Thoracic aorta (tissue), 2 donors: ENCODE data around the gene OR6Y1. TPM values are rescaled to one million over a fixed set of nuclear protein-coding genes. Genes with fewer than 3 reads are reported as not detected.

Experiments
- ATAC-seq: fragments of 150-250 bp; one replicate; pipeline ENCODE4 v1.8.0; 2017; ENCODE audit warnings: low read depth; ENCODE audit not compliant: insufficient number of reproducible peaks, low FRiP score
- DNase-seq: peaks from one replicate; pipeline ENCODE4 v3.0.0-alpha.2; 2020; ENCODE audit warnings: low spot score
- H3K27ac ChIP-seq, 2 donors: fragments of 200-600 bp; sonication (generic); 1 replicate in 1 of 2; 2 replicates in 1 of 2; pipeline ENCODE4 v1.5.1; 2016; ENCODE audit warnings: mild to moderate bottlenecking in 2 of 2, moderate library complexity in 2 of 2
- H3K27me3 ChIP-seq: fragments of 200-600 bp; sonication (generic); replicated peaks from 2 replicates; pipeline ENCODE4 v1.6.0; 2016; ENCODE audit warnings: mild to moderate bottlenecking; ENCODE audit not compliant: insufficient read depth
- H3K36me3 ChIP-seq: fragments of 200-600 bp; sonication (generic); one replicate; pipeline ENCODE4 v1.5.1; 2016
- H3K4me1 ChIP-seq, 2 donors: fragments of 200-600 bp; sonication (generic); 1 replicate in 1 of 2; 2 replicates in 1 of 2; pipeline versions ENCODE4 v1.5.1 to v1.6.0; 2016; ENCODE audit warnings: low read depth in 2 of 2, mild to moderate bottlenecking in 1 of 2; ENCODE audit not compliant: control insufficient read depth in 1 of 2
- H3K4me3 ChIP-seq: fragments of 200-600 bp; sonication (generic); 2 replicates; pipeline ENCODE4 v1.5.1; 2016; ENCODE audit warnings: mild to moderate bottlenecking
- H3K9me3 ChIP-seq: fragments of 200-600 bp; sonication (generic); 2 replicates; pipeline ENCODE4 v1.5.1; 2016
- total RNA-seq, 2 donors: library from RNA; depleted of rRNA; stranded (reverse); fragments of >200 nt; gene quantifications; one replicate each; pipeline versions ENCODE4 v1.1.0 to v1.2.3, GENCODE V29; 2016
- TF ChIP-seq, protein P1 (sequence below): fragments of 200-600 bp; sonication (generic); IDR thresholded peaks from one replicate; pipeline ENCODE4 v1.5.1; 2019; ENCODE audit warnings: antibody characterized with exemption

Gene OR6Y1
- total RNA-seq = not detected

GRCh38 chr1:158554352-158554751, at the start of gene OR6Y1:
OR6Y1 (minus strand) TSS chr1:158554405; CDS start chr1:158548105, 6,300 bp downstream.
- no peak for ATAC-seq
- no peaks in the 10 kb centered on the region for H3K4me1 ChIP-seq
- no peaks in the 10 kb centered on the region for H3K9me3 ChIP-seq
- no peaks in the 10 kb centered on the region for H3K36me3 ChIP-seq
- no peak within 1 kb of the TSS for H3K4me3 ChIP-seq
- no peak within 1 kb of the TSS for H3K27ac ChIP-seq
- no peak for DNase-seq
- TF ChIP-seq, protein P1, sequence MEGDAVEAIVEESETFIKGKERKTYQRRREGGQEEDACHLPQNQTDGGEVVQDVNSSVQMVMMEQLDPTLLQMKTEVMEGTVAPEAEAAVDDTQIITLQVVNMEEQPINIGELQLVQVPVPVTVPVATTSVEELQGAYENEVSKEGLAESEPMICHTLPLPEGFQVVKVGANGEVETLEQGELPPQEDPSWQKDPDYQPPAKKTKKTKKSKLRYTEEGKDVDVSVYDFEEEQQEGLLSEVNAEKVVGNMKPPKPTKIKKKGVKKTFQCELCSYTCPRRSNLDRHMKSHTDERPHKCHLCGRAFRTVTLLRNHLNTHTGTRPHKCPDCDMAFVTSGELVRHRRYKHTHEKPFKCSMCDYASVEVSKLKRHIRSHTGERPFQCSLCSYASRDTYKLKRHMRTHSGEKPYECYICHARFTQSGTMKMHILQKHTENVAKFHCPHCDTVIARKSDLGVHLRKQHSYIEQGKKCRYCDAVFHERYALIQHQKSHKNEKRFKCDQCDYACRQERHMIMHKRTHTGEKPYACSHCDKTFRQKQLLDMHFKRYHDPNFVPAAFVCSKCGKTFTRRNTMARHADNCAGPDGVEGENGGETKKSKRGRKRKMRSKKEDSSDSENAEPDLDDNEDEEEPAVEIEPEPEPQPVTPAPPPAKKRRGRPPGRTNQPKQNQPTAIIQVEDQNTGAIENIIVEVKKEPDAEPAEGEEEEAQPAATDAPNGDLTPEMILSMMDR = no peak
- H3K27me3 ChIP-seq = no peaks in the 10 kb centered on the region

DNA sequence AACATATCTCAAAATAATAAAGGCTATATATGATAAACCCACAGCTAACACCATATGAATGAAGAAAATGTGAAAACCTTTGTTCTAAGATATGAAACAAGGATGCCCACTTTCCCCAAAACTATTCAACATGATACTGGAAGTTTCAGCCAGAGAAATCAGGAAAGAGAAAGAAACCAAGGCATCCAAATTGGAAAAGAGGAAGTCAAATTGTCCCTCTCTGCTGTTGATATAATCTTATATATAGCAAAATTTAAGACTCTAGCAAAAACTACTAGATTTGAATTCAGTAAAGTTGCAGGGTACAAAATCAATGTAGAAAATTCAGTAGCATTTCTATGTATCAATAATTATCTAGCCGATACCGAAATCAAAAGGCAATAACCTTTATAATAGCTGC, 46.5 kb upstream of the OR6Y1 start:
- DNase-seq (no peak), ATAC-seq (no peak)
- TF ChIP-seq, protein P1 = no peak
- Histone ChIP-seq H3K4me1 (no peaks in the 10 kb centered on the region), H3K36me3 (no peaks in the 10 kb centered on the region), H3K27me3 (no peaks in the 10 kb centered on the region), H3K27ac (no peak overlapping the region), H3K4me3 (no peak overlapping the region), H3K9me3 (no peaks in the 10 kb centered on the region)

GRCh38 chr1:158586942-158587341, 32.7 kb upstream of the OR6Y1 start:
- no peak for ATAC-seq
- no peak overlapping the region for H3K27ac ChIP-seq
- no peak overlapping the region for H3K4me3 ChIP-seq
- H3K9me3 ChIP-seq = no peaks in the 10 kb centered on the region
- TF ChIP-seq, protein P1 = no peak
- no peaks in the 10 kb centered on the region for H3K27me3 ChIP-seq
- H3K4me1 ChIP-seq = no peaks in the 10 kb centered on the region
- no peak for DNase-seq
- H3K36me3 ChIP-seq = no peaks in the 10 kb centered on the region

DNA sequence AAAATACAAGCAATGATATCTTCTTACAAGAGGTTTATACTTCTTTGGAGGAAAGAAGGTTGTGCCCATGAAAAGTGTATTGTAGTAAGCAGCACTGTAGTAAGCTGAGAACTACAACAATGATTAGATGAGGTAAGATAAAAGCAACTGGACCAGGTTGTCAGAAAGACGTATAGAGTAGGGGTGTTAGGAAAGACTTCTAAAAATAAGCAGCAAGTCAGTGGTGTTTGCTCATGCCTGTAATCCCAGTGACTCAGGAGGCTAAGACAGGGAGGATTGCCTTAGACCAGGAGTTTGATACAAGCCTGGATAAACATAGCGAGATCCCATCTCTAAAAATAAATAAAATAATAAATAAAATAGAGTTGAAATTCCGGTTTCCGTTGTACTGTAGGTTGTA, 29.8 kb upstream of the OR6Y1 start:
- no peaks in the 10 kb centered on the region for H3K27me3 ChIP-seq
- no peaks in the 10 kb centered on the region for H3K4me1 ChIP-seq
- no peaks in the 10 kb centered on the region for H3K36me3 ChIP-seq
- no peak for ATAC-seq
- no peak overlapping the region for H3K27ac ChIP-seq
- no peak overlapping the region for H3K4me3 ChIP-seq
- TF ChIP-seq, protein P1 = no peak
- H3K9me3 ChIP-seq = no peaks in the 10 kb centered on the region
- no peak for DNase-seq

DNA sequence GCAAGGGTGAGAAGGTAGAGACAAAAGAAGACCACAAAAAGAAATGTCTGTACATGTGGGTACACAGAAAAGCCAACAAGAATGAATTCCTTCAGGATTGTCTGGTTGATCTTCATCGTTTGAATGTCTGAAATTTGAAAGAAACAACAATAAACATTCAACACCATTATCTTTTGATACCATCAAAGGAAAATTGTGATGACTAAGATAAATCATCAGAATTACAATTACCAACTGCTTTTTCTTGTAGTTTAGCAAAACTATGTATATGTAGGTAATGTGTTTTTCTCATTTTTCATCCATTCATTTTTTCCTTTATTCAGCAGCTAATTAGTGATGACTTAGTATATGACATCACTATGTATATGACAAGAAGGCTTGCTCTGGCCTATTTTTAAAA, 25.5 kb upstream of the OR6Y1 start, which contains the start of gene OR10X1:
Gene OR10X1 (minus strand): TSS at position 167 of the 400 bp plus-strand sequence. CDS start 0 bp downstream, at position 167.
- Histone ChIP-seq H3K36me3 (no peaks in the 10 kb centered on the region), H3K27me3 (no peaks in the 10 kb centered on the region), H3K4me1 (no peaks in the 10 kb centered on the region), H3K27ac (no peak within 1 kb of the TSS), H3K4me3 (no peak within 1 kb of the TSS), H3K9me3 (no peaks in the 10 kb centered on the region)
- DNase-seq = no peak
- TF ChIP-seq, protein P1 = no peak
- no peak for ATAC-seq
